IPS-18a (cell line): Measurements from ENCODE around the gene MED23.

ENCODE experiments used
- H3K27ac ChIP-seq: one replicate; pipeline ENCODE4 v1.5.1; 2013; ENCODE audit warnings: low read length
- H3K27me3 ChIP-seq: one replicate; pipeline ENCODE4 v1.6.1; 2013; ENCODE audit warnings: mild to moderate bottlenecking, low read length; ENCODE audit not compliant: control insufficient read depth, insufficient read depth
- H3K36me3 ChIP-seq: one replicate; pipeline ENCODE4 v1.6.1; 2013; ENCODE audit warnings: low read depth, low read length; ENCODE audit not compliant: control insufficient read depth
- H3K4me1 ChIP-seq: one replicate; pipeline ENCODE4 v1.6.1; 2013; ENCODE audit warnings: low read depth, low read length; ENCODE audit not compliant: control insufficient read depth
- H3K4me3 ChIP-seq: one replicate; pipeline ENCODE4 v1.5.1; 2013; ENCODE audit warnings: low read length
- H3K9ac ChIP-seq: one replicate; pipeline ENCODE4 v1.6.1; 2013; ENCODE audit warnings: mild to moderate bottlenecking, low read length, moderate library complexity
- H3K9me3 ChIP-seq: one replicate; pipeline ENCODE4 v1.6.1; 2013; ENCODE audit warnings: low read depth, low read length; ENCODE audit not compliant: control insufficient read depth

The MED23 gene

DNA sequence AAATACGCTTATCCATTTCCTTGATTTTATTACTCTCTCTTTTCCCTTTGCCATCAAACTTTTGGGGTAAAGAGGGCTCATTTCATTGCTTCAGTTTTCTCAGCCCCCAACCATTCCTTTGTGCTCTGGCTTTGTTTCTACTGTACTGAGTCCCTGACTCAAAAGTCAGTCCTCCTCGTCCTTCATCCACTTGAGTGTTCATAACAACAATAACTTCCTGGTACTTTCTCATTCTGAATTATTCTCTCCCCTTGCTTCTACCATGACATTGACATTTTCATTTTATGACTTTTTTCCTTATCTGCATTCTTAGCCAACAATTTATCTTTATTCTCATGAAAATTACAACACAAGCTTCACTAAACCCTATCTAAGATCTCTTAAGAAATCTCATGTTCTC is 10.0 kb upstream of the MED23 start:
- no peak overlapping the region for H3K27ac ChIP-seq
- H3K4me3 ChIP-seq = no peak overlapping the region
- no peaks in the 10 kb centered on the region for H3K9me3 ChIP-seq
- H3K9ac ChIP-seq = no peak overlapping the region
- H3K4me1 ChIP-seq = no peaks in the 10 kb centered on the region
- no peaks in the 10 kb centered on the region for H3K27me3 ChIP-seq
- H3K36me3 ChIP-seq = no peaks in the 10 kb centered on the region

DNA sequence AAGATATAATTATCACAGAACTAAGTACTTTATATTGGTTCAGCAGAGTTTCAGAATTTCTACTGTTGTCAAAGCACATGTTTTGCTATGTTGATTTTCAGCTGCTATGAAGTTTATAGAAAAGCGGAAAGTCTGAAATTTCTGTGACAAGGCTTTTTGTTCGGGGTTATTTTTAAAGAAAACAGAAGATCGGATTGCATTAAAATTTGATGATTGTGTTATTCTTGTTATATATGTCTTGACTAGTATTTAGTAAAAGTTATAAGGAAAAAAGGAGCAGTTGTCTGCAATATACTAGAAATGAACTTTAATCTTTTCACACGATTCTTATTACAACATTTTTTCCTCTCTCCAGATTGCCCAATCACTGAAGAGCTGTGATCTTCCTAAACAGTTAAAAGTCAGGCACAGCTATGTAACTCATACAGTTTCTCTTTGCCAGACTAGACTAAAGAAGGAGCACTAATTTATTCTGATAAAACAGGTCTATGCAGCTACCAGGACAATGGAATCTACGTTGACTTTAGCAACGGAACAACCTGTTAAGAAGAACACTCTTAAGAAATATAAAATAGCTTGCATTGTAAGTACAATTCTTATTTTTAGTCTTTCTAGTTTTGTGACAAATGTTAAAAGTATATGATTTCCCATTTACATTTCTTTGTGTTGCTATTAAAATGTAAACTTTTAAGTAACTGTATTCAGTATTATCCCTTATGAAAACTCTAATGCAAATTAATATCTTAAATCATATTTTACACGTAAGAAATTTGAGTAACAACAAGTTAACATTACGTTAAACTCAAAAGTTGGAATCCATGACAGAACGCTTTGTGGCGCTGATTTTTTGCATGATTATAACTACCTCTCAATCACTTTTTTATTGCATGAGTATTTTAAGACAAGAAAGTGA is 9.1 kb upstream of the MED23 start, which contains the start of gene ENPP3:
TSS of gene ENPP3 (plus strand) at position 423 of the 913 bp plus-strand sequence. CDS start at position 506, 83 bp downstream.
- Histone ChIP-seq H3K36me3 (no peaks in the 10 kb centered on the region), H3K27ac (no peak within 1 kb of the TSS), H3K9me3 (no peaks in the 10 kb centered on the region), H3K4me3 (no peak within 1 kb of the TSS), H3K4me1 (no peaks in the 10 kb centered on the region), H3K9ac (no peak within 1 kb of the TSS), H3K27me3 (no peaks in the 10 kb centered on the region)

DNA sequence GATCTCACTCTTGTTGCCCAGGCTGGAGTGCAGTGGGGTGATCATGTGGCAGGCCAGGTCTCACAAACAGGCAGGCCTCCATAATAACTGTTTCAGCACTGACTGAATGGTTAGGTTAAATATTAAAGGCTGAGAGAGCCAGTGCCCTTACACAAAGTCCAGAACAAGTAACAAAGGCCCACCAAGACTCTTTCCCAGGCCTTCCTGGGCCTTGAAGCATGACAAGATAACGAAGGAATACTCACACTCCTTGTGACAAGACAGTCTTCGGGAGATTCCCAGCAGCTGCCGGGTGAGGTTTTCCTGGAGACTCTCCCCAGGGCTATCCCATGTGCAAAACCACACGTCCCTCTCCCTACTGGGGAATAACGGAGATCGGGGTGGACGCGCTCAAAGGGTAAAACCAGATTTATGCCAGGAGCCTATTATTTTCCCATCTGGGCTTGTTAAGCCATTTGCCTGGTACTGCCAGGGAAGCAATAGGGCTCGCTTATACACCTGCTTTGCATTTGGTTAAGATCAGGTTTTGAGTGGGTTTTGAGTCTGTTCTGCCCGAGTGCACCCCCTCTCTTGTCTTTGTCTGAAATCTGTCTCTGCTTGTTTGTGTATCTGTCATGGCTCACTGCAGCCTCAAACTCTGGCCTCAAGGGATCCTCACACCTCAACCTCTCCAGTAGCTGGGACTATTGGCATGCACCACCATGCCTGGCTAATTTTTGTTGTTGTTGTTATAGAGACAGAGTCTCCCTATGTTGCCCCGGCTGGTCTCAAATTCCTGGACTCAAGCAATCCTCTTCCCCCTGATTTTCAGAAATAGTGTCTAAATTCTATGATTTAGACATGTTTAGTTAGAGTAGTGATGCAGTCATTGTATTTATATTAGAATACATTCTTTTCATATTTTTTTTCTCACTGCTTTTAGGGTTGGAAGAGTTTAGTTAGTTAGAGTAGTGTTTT is 7.6 kb upstream of the MED23 start:
- no peaks in the 10 kb centered on the region for H3K36me3 ChIP-seq
- no peak overlapping the region for H3K27ac ChIP-seq
- H3K9ac ChIP-seq = no peak overlapping the region
- no peak overlapping the region for H3K4me3 ChIP-seq
- no peaks in the 10 kb centered on the region for H3K27me3 ChIP-seq
- H3K4me1 ChIP-seq = no peaks in the 10 kb centered on the region
- no peaks in the 10 kb centered on the region for H3K9me3 ChIP-seq

DNA sequence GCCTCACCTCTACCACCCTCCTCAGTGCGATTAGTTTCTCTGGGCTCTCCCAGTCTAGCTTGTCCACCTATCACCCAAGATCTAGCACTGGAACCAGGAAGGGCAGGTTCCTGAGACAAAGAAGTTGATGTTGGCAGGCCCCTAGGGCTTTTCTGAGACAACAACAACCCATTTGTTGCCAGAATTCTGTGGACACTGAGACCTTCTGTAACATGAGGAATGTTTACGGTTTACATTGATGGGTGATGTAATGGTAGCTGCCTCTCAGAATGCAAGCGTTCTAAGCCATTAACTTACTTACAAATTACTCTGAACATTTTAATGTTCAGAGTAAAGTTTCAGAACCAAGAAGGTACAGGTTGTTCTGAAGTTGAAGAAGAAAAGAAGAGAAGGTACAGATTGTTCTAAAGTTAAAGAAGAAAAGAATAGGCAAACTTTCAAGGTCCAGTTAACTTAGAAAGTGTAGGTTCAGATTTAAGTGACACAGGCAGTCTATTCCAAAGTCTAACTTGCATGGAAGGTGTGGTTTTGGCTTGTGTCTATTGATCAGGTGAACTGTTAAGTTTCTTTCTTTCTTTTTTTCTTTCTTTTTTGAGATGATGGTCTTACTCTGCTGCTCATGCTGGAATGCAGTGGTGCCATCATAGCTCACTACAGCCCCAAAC is 3.7 kb upstream of the MED23 start:
- H3K9ac ChIP-seq = no peak overlapping the region
- no peak overlapping the region for H3K4me3 ChIP-seq
- H3K36me3 ChIP-seq = no peaks in the 10 kb centered on the region
- no peaks in the 10 kb centered on the region for H3K27me3 ChIP-seq
- no peaks in the 10 kb centered on the region for H3K9me3 ChIP-seq
- no peaks in the 10 kb centered on the region for H3K4me1 ChIP-seq
- H3K27ac ChIP-seq = no peak overlapping the region

DNA sequence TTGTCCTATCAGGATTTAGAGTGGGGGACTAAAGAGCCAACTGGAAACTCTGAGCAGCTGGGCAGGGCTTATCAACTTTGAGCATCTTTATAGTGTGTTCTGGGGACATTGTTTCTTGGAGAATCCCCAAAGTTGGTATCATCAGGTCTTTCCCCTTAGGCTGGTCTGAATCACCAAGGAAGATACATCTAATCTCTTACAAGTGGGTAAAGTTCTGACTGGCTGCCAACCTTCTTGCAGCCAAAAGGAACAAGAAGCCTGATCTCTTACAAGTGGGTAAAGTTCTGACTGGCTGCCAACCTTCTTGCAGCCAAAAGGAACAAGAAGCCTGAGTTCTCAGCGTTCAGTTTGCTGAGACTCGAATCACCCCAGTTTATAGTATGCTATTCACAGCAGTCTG is 1.6 kb upstream of the MED23 start:
- H3K9ac ChIP-seq = no peak overlapping the region
- H3K9me3 ChIP-seq = no peaks in the 10 kb centered on the region
- no peaks in the 10 kb centered on the region for H3K4me1 ChIP-seq
- no peak overlapping the region for H3K27ac ChIP-seq
- no peak overlapping the region for H3K4me3 ChIP-seq
- H3K27me3 ChIP-seq = no peaks in the 10 kb centered on the region
- H3K36me3 ChIP-seq = peaks cover 3% of the 10 kb centered on the region

DNA sequence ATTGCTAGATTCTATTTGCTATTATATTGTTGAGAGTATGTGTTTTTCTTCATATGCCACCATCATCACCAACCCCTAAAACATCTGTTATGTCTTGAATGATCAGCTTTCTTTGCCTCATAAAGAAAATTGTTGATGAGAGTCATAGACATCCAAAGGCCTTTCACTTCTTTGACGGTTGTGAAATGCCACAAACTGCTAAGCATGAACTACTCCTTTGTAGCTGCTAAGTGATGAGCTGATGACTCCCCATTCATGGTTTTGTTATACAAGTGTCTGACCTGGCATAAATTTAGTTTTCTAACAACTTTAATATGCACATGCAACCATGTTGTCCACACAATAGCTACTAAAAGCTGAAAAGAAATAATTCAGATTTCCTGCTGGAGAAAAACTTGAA is 684 bp upstream of the MED23 start:
- H3K4me3 ChIP-seq = peak overlapping the region; percentile 94
- H3K9ac ChIP-seq = no peak overlapping the region
- no peak overlapping the region for H3K27ac ChIP-seq
- no peaks in the 10 kb centered on the region for H3K27me3 ChIP-seq
- peaks cover 10% of the 10 kb centered on the region for H3K36me3 ChIP-seq
- no peaks in the 10 kb centered on the region for H3K4me1 ChIP-seq
- no peaks in the 10 kb centered on the region for H3K9me3 ChIP-seq

DNA sequence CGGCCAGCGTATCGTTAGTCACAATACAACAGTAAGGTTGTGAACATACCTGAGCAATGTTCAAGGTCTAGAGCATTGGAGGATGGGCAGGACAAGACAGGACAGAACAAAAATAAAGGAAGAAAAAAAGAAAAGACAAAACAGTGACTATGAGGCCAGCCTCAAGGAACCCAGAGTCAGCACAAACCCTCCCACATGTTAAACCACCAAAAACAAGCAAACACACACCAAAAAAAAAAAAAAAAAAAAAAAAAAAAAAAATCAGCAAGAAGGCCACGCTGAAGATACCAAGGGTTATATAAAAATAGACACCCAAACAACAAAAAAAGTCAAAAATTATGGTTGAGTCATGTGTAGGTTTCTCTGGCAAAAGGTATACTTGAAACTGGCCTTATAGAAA is 12.8 kb downstream of the MED23 start:
- Histone ChIP-seq H3K36me3 (peaks cover 55% of the 10 kb centered on the region), H3K9me3 (no peaks in the 10 kb centered on the region)

DNA sequence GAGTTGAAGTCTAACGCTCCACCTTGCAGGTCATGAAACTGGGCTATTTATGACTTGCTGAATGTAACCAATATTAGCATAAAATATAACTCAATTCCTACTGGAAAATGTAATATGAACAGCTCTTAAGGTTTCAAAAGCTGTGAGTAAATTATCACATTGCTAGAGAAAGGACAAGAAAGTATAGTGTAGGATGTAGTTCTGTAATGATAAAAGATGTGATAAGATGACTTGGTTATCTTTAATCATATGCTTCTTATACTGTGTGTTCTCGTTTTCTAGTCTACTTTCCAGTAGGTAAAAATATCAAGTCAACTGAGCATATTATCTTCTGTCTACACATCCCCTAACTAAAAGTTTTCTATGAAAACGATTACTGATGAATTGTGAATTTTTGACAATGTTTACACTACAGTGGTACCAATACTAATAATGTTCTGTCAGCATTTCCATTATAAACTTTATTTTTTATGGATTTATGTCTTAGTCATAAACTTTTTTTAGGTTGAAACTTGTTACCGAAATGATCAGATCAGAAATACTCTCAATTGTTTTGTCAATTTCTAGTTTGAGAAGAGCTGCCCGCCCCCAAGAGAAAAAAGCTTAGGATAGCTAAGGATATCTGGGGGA is 14.6 kb downstream of the MED23 start:
- no peak overlapping the region for H3K9ac ChIP-seq
- H3K4me1 ChIP-seq = no peaks in the 10 kb centered on the region
- H3K9me3 ChIP-seq = no peaks in the 10 kb centered on the region
- H3K27me3 ChIP-seq = no peaks in the 10 kb centered on the region
- H3K4me3 ChIP-seq = no peak overlapping the region
- peaks cover 47% of the 10 kb centered on the region for H3K36me3 ChIP-seq
- H3K27ac ChIP-seq = no peak overlapping the region

More for the DNA sequence above, 12.8 kb downstream of the MED23 start:
- Histone ChIP-seq H3K4me3 (no peak overlapping the region), H3K27ac (no peak overlapping the region), H3K27me3 (no peaks in the 10 kb centered on the region), H3K4me1 (no peaks in the 10 kb centered on the region), H3K9ac (no peak overlapping the region)

DNA sequence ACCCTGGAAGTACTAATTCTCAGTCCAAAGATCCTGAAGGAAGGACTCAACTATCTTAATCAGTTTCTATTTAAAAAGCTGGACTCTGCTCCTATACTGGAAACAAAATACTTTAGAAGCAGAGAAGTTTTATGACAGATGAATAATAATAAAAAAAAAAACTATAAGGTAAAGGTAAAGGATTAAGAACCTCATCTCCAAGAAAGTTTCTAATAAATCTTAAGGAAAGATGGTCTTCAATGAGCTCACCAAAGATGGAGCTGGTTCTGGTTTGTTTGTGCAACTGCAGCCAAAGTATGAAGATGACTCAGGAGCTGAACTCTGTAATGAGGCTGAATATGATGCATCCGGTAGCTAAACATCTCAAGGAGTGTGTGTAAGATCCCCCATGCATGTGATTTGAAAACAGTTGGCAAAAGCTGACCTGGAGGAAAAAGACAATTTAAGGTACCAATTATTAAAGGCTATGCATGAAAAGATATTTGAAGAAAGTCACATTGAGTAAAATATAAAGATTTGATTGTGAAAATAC is 25.2 kb downstream of the MED23 start:
- Histone ChIP-seq H3K4me3 (no peak overlapping the region), H3K36me3 (peaks cover 71% of the 10 kb centered on the region), H3K27ac (no peak overlapping the region), H3K27me3 (no peaks in the 10 kb centered on the region), H3K9ac (no peak overlapping the region), H3K4me1 (no peaks in the 10 kb centered on the region), H3K9me3 (no peaks in the 10 kb centered on the region)

DNA sequence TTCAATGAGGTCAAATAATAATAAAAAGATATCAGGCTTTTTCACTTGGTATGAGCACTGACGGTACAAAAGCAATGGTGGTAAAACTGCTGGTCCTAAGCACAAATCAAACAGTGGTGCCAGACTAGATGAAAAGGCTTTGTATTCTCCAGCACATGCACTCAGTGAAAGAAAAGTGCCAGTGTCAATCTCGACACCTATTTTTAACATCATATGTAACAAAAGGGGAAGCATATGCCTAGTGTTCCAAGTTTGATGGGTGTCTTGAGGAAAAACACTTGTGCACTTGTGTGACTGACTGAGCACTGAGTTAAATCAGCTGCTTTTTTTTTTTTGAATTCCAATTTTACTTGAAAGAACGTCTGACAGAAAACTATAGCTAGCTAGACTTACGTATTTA is 27.3 kb downstream of the MED23 start:
- Histone ChIP-seq H3K36me3 (peaks cover 69% of the 10 kb centered on the region), H3K4me1 (no peaks in the 10 kb centered on the region), H3K27ac (no peak overlapping the region), H3K27me3 (no peaks in the 10 kb centered on the region), H3K4me3 (no peak overlapping the region), H3K9ac (no peak overlapping the region), H3K9me3 (no peaks in the 10 kb centered on the region)
